WERI-Rb-1 (cell line): ENCODE measurements around the gene MYRF.

Experiments used
- DNase-seq: peaks from one replicate; pipeline ENCODE4 v3.0.0-alpha.2; 2020
- H3K27ac ChIP-seq: fragments of 250-450 bp; sonication (Bioruptor Pico); 2 replicates; pipeline ENCODE4 v1.5.1; 2020; ENCODE audit warnings: mild to moderate bottlenecking, moderate library complexity
- H3K27me3 ChIP-seq: fragments of 250-450 bp; sonication (Bioruptor Pico); 2 replicates; pipeline ENCODE4 v1.5.1; 2021; ENCODE audit warnings: mild to moderate bottlenecking, low read depth, moderate library complexity; ENCODE audit not compliant: insufficient read depth, severe bottlenecking
- H3K36me3 ChIP-seq: fragments of 250-450 bp; sonication (Bioruptor Pico); 2 replicates; pipeline ENCODE4 v1.5.1; 2020; ENCODE audit warnings: mild to moderate bottlenecking, moderate library complexity
- H3K4me3 ChIP-seq: 2 replicates; pipeline ENCODE4 v1.5.1; 2011; ENCODE audit warnings: low read depth, mild to moderate bottlenecking, control low read depth, low read length
- H3K9me3 ChIP-seq: fragments of 250-450 bp; sonication (Bioruptor Pico); 2 replicates; pipeline ENCODE4 v1.5.1; 2021; ENCODE audit warnings: mild to moderate bottlenecking, moderate library complexity; ENCODE audit not compliant: severe bottlenecking
- CTCF ChIP-seq: IDR thresholded peaks from 2 replicates; pipeline ENCODE4 v1.5.1; 2011; ENCODE audit warnings: low read depth, mild to moderate bottlenecking, control low read depth, inconsistent platforms, low read length

The MYRF gene

GRCh38 chr11:61753672-61754071, 1.2 kb downstream of the MYRF start:
- H3K27ac ChIP-seq: no peak overlapping the region
- TF ChIP-seq CTCF: no peak
- H3K36me3 ChIP-seq: no peaks in the 10 kb centered on the region
- no peaks in the 10 kb centered on the region for H3K9me3 ChIP-seq
- no peak overlapping the region for H3K4me3 ChIP-seq
- no peak for DNase-seq
- H3K27me3 ChIP-seq: peaks cover 4% of the 10 kb centered on the region

- Histone ChIP-seq H3K27me3 (peaks cover 4% of the 10 kb centered on the region), H3K9me3 (no peaks in the 10 kb centered on the region), H3K36me3 (no peaks in the 10 kb centered on the region), H3K27ac (no peak overlapping the region), H3K4me3 (no peak overlapping the region)
- TF ChIP-seq CTCF: no peak
- DNase-seq: peak; percentile 39
Measured at GRCh38 chr11:61754534-61755482, 2.4 kb downstream of the MYRF start.

GRCh38 chr11:61756147-61756451, 3.7 kb downstream of the MYRF start:
- Histone ChIP-seq H3K4me3 (no peak overlapping the region), H3K36me3 (no peaks in the 10 kb centered on the region), H3K27me3 (peaks cover 4% of the 10 kb centered on the region), H3K9me3 (no peaks in the 10 kb centered on the region), H3K27ac (no peak overlapping the region)
- no peak for DNase-seq
- TF ChIP-seq CTCF: no peak

- H3K4me3 ChIP-seq: no peak overlapping the region
Measured at GRCh38 chr11:61756452-61757212, 4.2 kb downstream of the MYRF start.

GRCh38 chr11:61757213-61757862, 4.9 kb downstream of the MYRF start:
- no peak overlapping the region for H3K4me3 ChIP-seq

More at GRCh38 chr11:61756452-61757212, 4.2 kb downstream of the MYRF start:
- Histone ChIP-seq H3K27ac (no peak overlapping the region), H3K9me3 (no peaks in the 10 kb centered on the region), H3K27me3 (peaks cover 4% of the 10 kb centered on the region), H3K36me3 (no peaks in the 10 kb centered on the region)
- no peak for DNase-seq
- TF ChIP-seq CTCF: no peak

More at GRCh38 chr11:61757213-61757862, 4.9 kb downstream of the MYRF start:
- no peak for TF ChIP-seq CTCF
- Histone ChIP-seq H3K27me3 (peaks cover 4% of the 10 kb centered on the region), H3K9me3 (no peaks in the 10 kb centered on the region), H3K36me3 (no peaks in the 10 kb centered on the region), H3K27ac (no peak overlapping the region)
- no peak for DNase-seq
